ENCODE results near the gene IQCF5.

- no peak for TF ChIP-seq CTCF (IDR thresholded peaks at IDR 0.05 in 8 of 11, conservative IDR thresholded peaks at IDR 0.05 in 3 of 11)
- no peak for TF ChIP-seq POLR2A (IDR thresholded peaks at IDR 0.05)
These were observed 28.8 kb upstream of the IQCF5 start for GRCh38 chr3:51904034-51904823.

Data from spleen (tissue), 7 donors.